Measurements from ENCODE around the gene CLIC3.
A peak's percentile ranks its signal among the peaks of the same experiment; 100 is the strongest.

Gene CLIC3

GRCh38 chr9:136962163-136962562, 34.2 kb downstream of the CLIC3 start:
- no peak for DNase-seq

DNA sequence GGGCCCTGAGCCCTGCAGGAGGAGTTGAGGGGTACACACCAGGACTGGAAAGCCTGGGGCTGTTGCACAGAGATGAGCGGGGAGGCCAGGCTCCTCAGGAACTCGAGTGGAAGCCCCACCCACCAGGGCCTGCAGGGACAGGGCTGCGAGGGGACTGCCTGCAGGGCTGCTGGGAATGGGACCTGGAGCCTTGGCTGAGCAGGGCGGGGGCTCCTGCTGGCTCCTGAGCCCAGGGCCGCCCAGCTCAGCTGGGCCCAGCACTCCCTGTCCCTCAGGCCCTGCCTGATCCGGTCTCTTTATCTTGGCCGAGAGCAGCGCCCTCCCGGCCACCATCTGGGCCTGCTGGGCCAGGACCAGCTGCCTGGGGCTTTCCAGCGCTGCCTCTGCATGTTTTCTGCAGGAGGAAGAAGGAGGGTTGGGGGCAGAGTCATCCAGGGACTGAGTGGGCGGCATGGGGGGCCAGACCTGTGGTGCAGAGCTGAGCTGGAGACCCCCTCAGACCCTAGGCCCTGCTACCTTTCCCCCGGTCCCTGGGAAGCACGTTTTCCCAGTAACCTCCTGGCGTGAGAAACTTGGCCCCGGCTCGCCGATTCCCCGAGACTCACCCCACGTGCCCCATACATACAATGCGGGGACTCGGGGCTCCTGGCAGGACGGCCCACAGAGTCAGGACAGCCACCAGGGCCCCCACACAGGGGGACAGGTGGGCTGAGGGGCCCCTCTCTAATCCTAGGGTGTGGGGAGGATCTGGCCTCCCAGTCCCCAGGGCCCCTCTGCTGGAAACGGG, 34.9 kb downstream of the CLIC3 start:
- no peak for DNase-seq

DNA sequence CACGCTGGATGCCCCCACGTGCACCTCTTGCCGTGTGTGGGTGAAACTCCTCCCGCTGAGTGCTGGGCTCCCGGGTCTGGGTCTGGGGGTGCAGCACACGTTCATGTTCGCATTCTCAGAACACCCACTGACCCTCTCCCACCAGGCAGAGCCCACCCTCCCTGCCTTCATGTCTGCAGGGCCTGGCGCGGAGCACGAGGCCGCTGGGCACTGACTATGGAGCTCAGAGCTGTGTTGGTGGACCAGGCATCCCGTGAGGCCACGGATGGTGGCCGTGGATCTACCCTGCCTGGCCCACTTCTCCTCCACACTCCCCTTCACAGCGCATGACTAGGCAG, 35.5 kb downstream of the CLIC3 start:
- no peak for DNase-seq

GRCh38 chr9:136960212-136960937, 36.0 kb downstream of the CLIC3 start:
- DNase-seq: peak; percentile 45

GRCh38 chr9:136958898-136959850, 37.2 kb downstream of the CLIC3 start:
- no peak for DNase-seq

DNA sequence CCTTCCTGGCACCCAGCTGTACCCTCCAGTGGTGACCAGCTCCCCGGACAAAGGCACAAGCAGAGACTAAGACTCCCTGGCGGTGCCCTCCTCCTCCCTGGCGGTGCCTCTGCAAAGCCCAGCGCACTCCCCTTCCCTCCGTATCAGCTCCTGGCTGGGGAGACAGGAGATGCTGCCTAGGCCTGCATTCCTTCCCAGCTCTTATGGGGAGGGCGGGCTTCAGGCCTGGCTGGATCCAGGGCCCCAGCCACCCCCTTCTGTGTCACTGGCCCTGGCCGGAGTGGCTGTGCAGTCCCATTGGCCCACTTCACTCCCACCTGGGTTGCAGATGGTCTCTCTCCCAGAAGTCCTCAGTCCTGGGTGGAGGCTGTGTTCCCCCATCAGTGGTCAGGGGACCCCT, 37.9 kb downstream of the CLIC3 start:
- DNase-seq: no peak

GRCh38 chr9:136957901-136958300, 38.5 kb downstream of the CLIC3 start:
- no peak for DNase-seq

DNA sequence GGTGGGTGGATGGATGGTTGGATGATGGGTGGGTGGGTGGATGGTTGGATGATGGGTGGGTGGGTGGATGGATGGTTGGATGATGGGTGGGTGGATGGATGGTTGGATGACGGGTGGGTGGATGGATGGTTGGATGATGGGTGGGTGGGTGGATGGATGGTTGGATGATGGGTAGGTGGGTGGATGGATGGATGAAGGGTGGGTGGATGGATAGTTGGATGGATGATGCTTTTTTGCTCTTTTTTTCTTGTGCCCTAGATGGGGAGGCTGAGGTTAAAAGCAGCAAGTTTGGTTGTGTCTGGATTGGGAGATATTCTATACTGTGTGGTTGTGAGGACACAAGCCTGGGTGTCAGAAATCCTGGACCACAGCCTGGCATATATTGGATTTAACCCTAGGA, 38.9 kb downstream of the CLIC3 start:
- no peak for DNase-seq

- no peak for DNase-seq
Measured at GRCh38 chr9:136956604-136957003, 39.8 kb downstream of the CLIC3 start.

- no peak for DNase-seq
Measured at GRCh38 chr9:136955943-136956335, 40.4 kb downstream of the CLIC3 start.

DNA sequence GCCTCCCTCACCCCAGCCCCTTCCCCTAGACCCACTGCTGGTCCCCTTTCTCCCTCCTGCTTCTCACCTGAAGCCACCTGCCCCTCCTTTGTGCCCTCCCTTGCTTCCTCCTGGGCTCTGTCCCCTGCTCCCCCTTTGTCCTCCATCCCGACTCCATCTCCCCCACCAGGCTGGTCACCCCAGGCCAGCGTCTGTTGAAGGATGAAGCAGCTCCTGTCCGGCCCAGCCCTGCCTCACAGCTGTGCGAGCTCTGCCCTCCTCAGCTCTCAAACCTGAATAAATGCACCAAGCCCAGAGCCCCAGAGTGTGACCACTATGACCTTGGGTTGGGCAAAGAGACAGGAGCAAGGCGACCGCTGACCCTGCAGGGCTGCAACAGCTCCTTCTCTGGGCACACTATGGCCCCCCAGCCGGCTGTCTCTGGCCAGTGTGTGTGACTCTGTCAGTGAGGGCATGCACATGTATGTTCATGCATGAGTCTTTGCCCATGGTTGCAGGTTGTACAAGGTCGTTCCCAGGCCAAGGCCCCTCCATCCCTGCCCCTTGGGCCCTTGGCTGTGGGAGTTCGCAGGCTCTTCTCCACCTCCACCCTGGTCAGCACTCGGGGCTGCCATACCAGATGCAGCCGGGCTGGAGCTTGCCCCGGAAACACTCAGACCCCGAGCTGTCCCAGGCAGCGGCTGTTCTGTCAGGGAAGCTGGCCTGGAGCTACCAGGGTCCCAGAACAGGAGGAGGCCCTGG, 41.0 kb downstream of the CLIC3 start:
- no peak for DNase-seq

GRCh38 chr9:136954270-136955083, 41.9 kb downstream of the CLIC3 start:
- no peak for DNase-seq

DNA sequence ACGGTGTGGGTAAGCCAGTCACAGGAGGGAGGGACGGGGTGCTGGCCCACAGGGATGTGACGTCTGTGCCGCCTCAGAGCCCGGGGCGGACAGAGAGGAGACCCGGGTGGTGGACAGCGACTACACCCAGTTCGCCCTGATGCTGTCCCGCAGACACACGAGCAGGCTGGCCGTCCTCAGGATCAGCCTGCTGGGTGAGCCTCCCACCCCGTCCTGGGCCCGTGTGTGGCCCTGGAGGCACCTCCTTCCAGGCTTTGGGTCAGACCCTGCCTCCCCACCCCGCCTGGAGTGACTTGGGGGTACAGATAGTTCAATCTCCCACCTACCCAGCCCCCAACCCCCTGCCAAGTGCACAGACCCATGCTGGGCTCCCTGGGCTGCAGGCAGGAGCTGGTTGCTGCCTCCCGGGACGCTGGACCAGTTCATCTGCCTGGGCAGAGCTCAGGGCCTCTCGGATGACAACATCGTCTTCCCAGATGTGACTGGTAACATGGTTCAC, 42.5 kb downstream of the CLIC3 start:
- DNase-seq: no peak

- no peak for DNase-seq
Measured at GRCh38 chr9:136952876-136953770, 43.2 kb downstream of the CLIC3 start.

DNA sequence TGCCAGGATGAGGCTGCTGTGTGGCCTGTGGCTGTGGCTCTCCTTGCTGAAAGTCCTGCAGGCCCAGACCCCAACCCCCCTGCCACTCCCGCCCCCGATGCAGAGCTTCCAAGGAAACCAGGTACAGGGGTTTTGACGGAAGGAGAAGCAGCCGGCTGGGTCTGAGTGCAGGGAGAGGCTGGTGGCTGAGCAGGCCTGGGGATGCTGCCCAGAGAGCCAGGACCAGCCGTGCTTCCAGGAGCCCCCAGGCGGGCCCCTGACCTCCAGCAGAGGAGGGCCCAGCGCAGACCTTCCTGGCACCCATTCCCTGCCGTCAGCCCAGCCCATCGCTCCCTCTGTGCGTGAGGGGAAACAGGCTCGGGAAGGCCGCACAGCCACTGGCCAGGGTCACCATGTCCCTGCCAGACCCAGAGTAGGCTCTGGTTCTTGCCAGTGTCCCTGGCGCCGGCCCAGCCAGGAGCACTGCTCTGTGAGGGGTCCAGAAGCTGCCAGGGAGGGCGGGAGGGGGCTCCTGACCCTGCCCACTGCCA, 44.0 kb downstream of the CLIC3 start:
- DNase-seq: no peak

- DNase-seq: no peak
Measured at GRCh38 chr9:136951541-136952320, 44.6 kb downstream of the CLIC3 start, which contains the start of gene LCN12. LCN12 (plus strand) TSS chr9:136952273; CDS start chr9:136952328, 55 bp downstream.

DNA sequence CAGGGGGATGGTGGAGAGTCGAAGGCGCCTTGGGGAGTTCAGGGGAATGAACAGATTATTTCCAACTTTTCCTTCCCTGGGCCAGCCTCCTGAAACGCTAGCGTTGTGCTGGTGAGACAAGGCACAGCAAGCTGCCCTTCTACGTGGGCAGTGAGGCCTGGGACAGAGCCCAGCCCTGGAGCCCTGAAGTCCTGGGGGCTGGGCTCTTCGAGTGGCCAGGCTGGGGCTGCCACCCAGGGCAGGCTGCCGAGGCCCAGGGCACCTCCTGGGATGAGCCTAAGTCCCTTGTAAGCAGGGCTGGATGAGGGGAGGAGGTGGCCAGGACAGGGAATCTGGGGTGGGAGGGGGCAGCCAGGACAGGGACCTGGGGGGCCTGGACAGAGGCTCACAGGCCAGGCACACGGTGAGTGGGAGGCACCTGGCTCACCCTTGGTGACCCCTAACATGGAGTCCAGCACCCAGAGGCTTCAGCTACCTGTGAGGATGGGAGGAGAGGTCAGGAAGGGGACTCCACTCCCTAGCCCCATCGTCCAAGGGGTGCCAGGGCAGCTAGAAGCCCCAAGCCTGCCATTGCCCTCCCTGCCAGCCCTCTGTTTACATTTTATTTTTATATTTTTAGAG, 45.6 kb downstream of the CLIC3 start:
- no peak for DNase-seq

GRCh38 chr9:136949817-136950655, 46.3 kb downstream of the CLIC3 start:
- DNase-seq: peak; percentile 96
